Stomach (tissue), 4 donors: Measurements from ENCODE around the gene HOMER1.

Experiments used
- CTCF ChIP-seq, 7 experiments: fragments of 450-650 bp in 4 of 7; fragments of 200-600 bp in 3 of 7; sonication (generic) in 3 of 7; IDR thresholded peaks; one replicate each; pipeline ENCODE4 v1.5.1; 2016 to 2019; ENCODE audit warnings: antibody characterized with exemption in 7 of 7, control low read depth in 2 of 7, mild to moderate bottlenecking in 1 of 7
- POLR2A ChIP-seq, 4 donors: fragments of 450-650 bp; IDR thresholded peaks; one replicate each; pipeline ENCODE4 v1.6.1; 2016; ENCODE audit warnings: antibody characterized with exemption in 4 of 4, control low read depth in 2 of 4, mild to moderate bottlenecking in 1 of 4, moderate library complexity in 1 of 4
- POLR2AphosphoS5 ChIP-seq, 3 donors: sonication (generic); formaldehyde crosslinking; IDR thresholded peaks; one replicate each; pipeline ENCODE4 v1.6.1; 2016; ENCODE audit warnings: antibody characterized with exemption in 3 of 3

GRCh38 chr5:79417495-79417894 is 96.4 kb downstream of the HOMER1 start:
- TF ChIP-seq CTCF (IDR thresholded peaks at IDR 0.05), result no peak
- TF ChIP-seq POLR2A (IDR thresholded peaks at IDR 0.05), result no peak
- no peak for TF ChIP-seq POLR2AphosphoS5 (IDR thresholded peaks at IDR 0.05)
